HG03060 (cell line): ENCODE measurements around the gene GJA8.
"Not testable (repeated sequence)": the region's sequence is repeated elsewhere in the genome, so short reads cannot be mapped to it uniquely, and the experiment has no call there.

Experiments
- ATAC-seq: cut with Tn5 transposase; IDR thresholded peaks from one replicate; pipeline ENCODE4 v1.9.1; 2021; ENCODE audit warnings: low read depth, moderate number of reproducible peaks; ENCODE audit not compliant: unreplicated experiment

Gene GJA8

GRCh38 chr1:147902253-147902845 lies at the start of gene GJA8:
Gene GJA8 (plus strand): TSS chr1:147902795. CDS start chr1:147907956, 5,161 bp downstream.
- no peak for ATAC-seq

GRCh38 chr1:147853391-147853790 lies 49.2 kb upstream of the GJA8 start:
- ATAC-seq: no peak

GRCh38 chr1:147854989-147855388 lies 47.6 kb upstream of the GJA8 start:
- ATAC-seq: not testable (repeated sequence)

- not testable (repeated sequence) for ATAC-seq
Measured at GRCh38 chr1:147855996-147856395, 46.6 kb upstream of the GJA8 start.

GRCh38 chr1:147867204-147867603 lies 35.4 kb upstream of the GJA8 start:
- ATAC-seq: not testable (repeated sequence)

GRCh38 chr1:147878022-147878421 lies 24.6 kb upstream of the GJA8 start:
- ATAC-seq: no peak

- ATAC-seq: no peak
Measured at GRCh38 chr1:147879911-147880310, 22.7 kb upstream of the GJA8 start.

- ATAC-seq: no peak
Measured at GRCh38 chr1:147882535-147882934, 20.1 kb upstream of the GJA8 start.

GRCh38 chr1:147890177-147890790 lies 12.3 kb upstream of the GJA8 start:
- no peak for ATAC-seq

- no peak for ATAC-seq
Measured at GRCh38 chr1:147891088-147891487, 11.5 kb upstream of the GJA8 start.

- ATAC-seq: no peak
Measured at GRCh38 chr1:147892216-147892615, 10.4 kb upstream of the GJA8 start.

- ATAC-seq: no peak
Measured at GRCh38 chr1:147892731-147893214, 9.8 kb upstream of the GJA8 start.

- no peak for ATAC-seq
Measured at GRCh38 chr1:147895123-147895522, 7.5 kb upstream of the GJA8 start.

- ATAC-seq: no peak
Measured at GRCh38 chr1:147897029-147897752, 5.4 kb upstream of the GJA8 start.

GRCh38 chr1:147897789-147898188 lies 4.8 kb upstream of the GJA8 start:
- no peak for ATAC-seq

GRCh38 chr1:147904726-147905125 lies 2.1 kb downstream of the GJA8 start:
- no peak for ATAC-seq

GRCh38 chr1:147907786-147908509 lies 5.4 kb downstream of the GJA8 start:
- ATAC-seq: no peak

GRCh38 chr1:147912553-147912952 lies 10.0 kb downstream of the GJA8 start:
- no peak for ATAC-seq

GRCh38 chr1:147913362-147913942 lies 10.9 kb downstream of the GJA8 start:
- ATAC-seq: no peak

- no peak for ATAC-seq
Measured at GRCh38 chr1:147919896-147920295, 17.3 kb downstream of the GJA8 start.

- no peak for ATAC-seq
Measured at GRCh38 chr1:147924813-147925212, 22.2 kb downstream of the GJA8 start.
